IMR-90 (cell line): ENCODE data around the gene ACVRL1. TPM values are rescaled to one million over a fixed set of nuclear protein-coding genes. Genes with fewer than 3 reads are reported as not detected.

Experiments used
- ATAC-seq: fragments of 200-7000 bp; cut with Tn5 transposase; 2 replicates; pipeline ENCODE4 v1.9.1; 2020; ENCODE audit warnings: low read depth, mild to moderate bottlenecking, moderate library complexity
- BruUV-seq: library from RNA; stranded (reverse); fragments of 400-500 nt; replicated peaks from 2 replicates; lab custom pipeline; 2021; lab: Mats Ljungman, UMichigan
- CTCF ChIA-PET: fragments of 300-600 bp; formaldehyde crosslinking; extraction: SDS; loops from one replicate; lab custom pipeline; 2021; ENCODE audit warnings: antibody characterized with exemption; lab: Yijun Ruan, JAX
- POLR2A ChIA-PET: fragments of 300-600 bp; sonication (Branson Sonifier 250); formaldehyde crosslinking; loops from one replicate; lab custom pipeline; 2022; ENCODE audit warnings: antibody characterized with exemption; ENCODE audit not compliant: unreplicated experiment; lab: Charles Lee
- DNase-seq: peaks from one replicate; pipeline ENCODE4 v3.0.0; 2013
- H2AFZ ChIP-seq: replicated peaks from 2 replicates; pipeline ENCODE3; 2013; ENCODE audit warnings: low read length, mild to moderate bottlenecking; ENCODE audit not compliant: poor library complexity
- H2AK5ac ChIP-seq: 2 replicates; pipeline ENCODE4 v1.6.1; 2013; ENCODE audit warnings: low read depth, low read length, inconsistent platforms
- H2AK9ac ChIP-seq: replicated peaks from 2 replicates; pipeline ENCODE3; 2013; ENCODE audit warnings: mild to moderate bottlenecking, low read depth, low read length, moderate library complexity; ENCODE audit not compliant: poor library complexity
- H2BK120ac ChIP-seq: 2 replicates; pipeline ENCODE4 v1.6.1; 2013; ENCODE audit warnings: low read depth, low read length, inconsistent platforms
- H2BK15ac ChIP-seq: 3 replicates; pipeline ENCODE4 v1.6.1; 2013; ENCODE audit warnings: low read depth, low read length, inconsistent platforms
- H2BK20ac ChIP-seq: 2 replicates; pipeline ENCODE4 v1.6.1; 2013; ENCODE audit warnings: low read depth, mild to moderate bottlenecking, inconsistent platforms, low read length, moderate library complexity
- H2BK5ac ChIP-seq: 2 replicates; pipeline ENCODE4 v1.6.1; 2013; ENCODE audit warnings: mild to moderate bottlenecking, low read depth, low read length, inconsistent platforms; ENCODE audit not compliant: poor library complexity, severe bottlenecking
- H3K14ac ChIP-seq: replicated peaks from 2 replicates; pipeline ENCODE4 v1.6.1; 2013; ENCODE audit warnings: low read depth, low read length, inconsistent platforms
- H3K18ac ChIP-seq: 2 replicates; pipeline ENCODE4 v1.6.1; 2013; ENCODE audit warnings: low read depth, low read length, control low read depth
- H3K23ac ChIP-seq: 2 replicates; pipeline ENCODE4 v1.6.1; 2013; ENCODE audit warnings: low read depth, low read length, inconsistent platforms
- H3K27ac ChIP-seq: 2 replicates; pipeline ENCODE4 v1.5.1; 2013; ENCODE audit warnings: mild to moderate bottlenecking, control low read depth, low read length; ENCODE audit not compliant: insufficient read depth
- H3K27me3 ChIP-seq: 2 replicates; pipeline ENCODE4 v1.6.1; 2013; ENCODE audit warnings: low read length; ENCODE audit not compliant: control insufficient read depth, insufficient read depth
- H3K36me3 ChIP-seq: 2 replicates; pipeline ENCODE4 v1.6.1; 2013; ENCODE audit warnings: low read length, mixed read lengths; ENCODE audit not compliant: control insufficient read depth, insufficient read depth
- H3K4ac ChIP-seq: 2 replicates; pipeline ENCODE4 v1.6.1; 2013; ENCODE audit warnings: low read depth, low read length, inconsistent platforms
- H3K4me1 ChIP-seq: 2 replicates; pipeline ENCODE4 v1.6.1; 2013; ENCODE audit warnings: low read length, mixed read lengths; ENCODE audit not compliant: control insufficient read depth, insufficient read depth
- H3K4me2 ChIP-seq: 2 replicates; pipeline ENCODE4 v1.6.1; 2013; ENCODE audit warnings: low read depth, mild to moderate bottlenecking, control low read depth, low read length, moderate library complexity
- H3K4me3 ChIP-seq: 2 replicates; pipeline ENCODE4 v1.5.1; 2013; ENCODE audit warnings: low read depth, mild to moderate bottlenecking, control low read depth, low read length, moderate library complexity; ENCODE audit not compliant: insufficient read depth
- H3K56ac ChIP-seq: 2 replicates; pipeline ENCODE4 v1.6.1; 2013; ENCODE audit warnings: low read length, inconsistent platforms; ENCODE audit not compliant: insufficient read depth; ENCODE audit errors: extremely low read depth
- H3K79me1 ChIP-seq, 2 experiments: 2 replicates each; pipeline ENCODE4 v1.6.1; 2013; ENCODE audit warnings: low read length in 2 of 2, inconsistent platforms in 1 of 2, low read depth in 1 of 2
- H3K9ac ChIP-seq: 2 replicates; pipeline ENCODE4 v1.6.1; 2013; ENCODE audit warnings: low read depth, low read length, control low read depth
- H3K9me1 ChIP-seq: 2 replicates; pipeline ENCODE4 v1.6.1; 2013; ENCODE audit warnings: low read length, inconsistent platforms; ENCODE audit not compliant: insufficient read depth
- H3K9me3 ChIP-seq: 2 replicates; pipeline ENCODE4 v1.6.1; 2013; ENCODE audit warnings: low read length; ENCODE audit not compliant: control insufficient read depth, insufficient read depth
- H4K20me1 ChIP-seq: 2 replicates; pipeline ENCODE4 v1.6.1; 2013; ENCODE audit warnings: low read length, inconsistent platforms; ENCODE audit not compliant: insufficient read depth
- H4K5ac ChIP-seq: 2 replicates; pipeline ENCODE4 v1.6.1; 2013; ENCODE audit warnings: mild to moderate bottlenecking, low read depth, low read length, control low read depth
- H4K8ac ChIP-seq, 2 experiments: 2 replicates each; pipeline ENCODE4 v1.6.1; 2013; ENCODE audit warnings: low read depth in 2 of 2, low read length in 2 of 2, control low read depth in 1 of 2, inconsistent platforms in 1 of 2
- H4K91ac ChIP-seq: 2 replicates; pipeline ENCODE4 v1.6.1; 2013; ENCODE audit warnings: low read depth, low read length, inconsistent platforms; ENCODE audit not compliant: insufficient read depth
- BHLHE40 ChIP-seq: fragments of 150-350 bp; IDR thresholded peaks from 2 replicates; pipeline ENCODE4 v1.6.1; 2016; ENCODE audit warnings: mild to moderate bottlenecking, low read depth, low read length
- CEBPB ChIP-seq: IDR thresholded peaks from 2 replicates; pipeline ENCODE4 v1.6.1; 2012; ENCODE audit warnings: low read depth, low read length, improper control_type of control experiment
- CHD1 ChIP-seq: IDR thresholded peaks from 2 replicates; pipeline ENCODE4 v1.6.1; 2012; ENCODE audit warnings: low read depth, low read length, improper control_type of control experiment
- CTCF ChIP-seq: conservative IDR thresholded peaks from 2 replicates; pipeline ENCODE4 v1.5.1; 2012; ENCODE audit warnings: mild to moderate bottlenecking, low read depth, low read length, improper control_type of control experiment
- FOS ChIP-seq: fragments of 150-350 bp; IDR thresholded peaks from 2 replicates; pipeline ENCODE4 v1.6.1; 2016; ENCODE audit warnings: low read depth, low read length
- MAFK ChIP-seq: IDR thresholded peaks from 2 replicates; pipeline ENCODE4 v1.6.1; 2012; ENCODE audit warnings: low read depth, low read length, improper control_type of control experiment
- MAZ ChIP-seq: IDR thresholded peaks from 2 replicates; pipeline ENCODE4 v1.6.1; 2012; ENCODE audit warnings: low read depth, mild to moderate bottlenecking, low read length, improper control_type of control experiment, moderate library complexity, borderline replicate concordance
- MXI1 ChIP-seq: IDR thresholded peaks from 2 replicates; pipeline ENCODE4 v1.6.1; 2012; ENCODE audit warnings: low read depth, mild to moderate bottlenecking, low read length, moderate library complexity, borderline replicate concordance
- NFE2L2 ChIP-seq: fragments of 150-350 bp; IDR thresholded peaks from 2 replicates; pipeline ENCODE4 v1.6.1; 2016; ENCODE audit warnings: low read depth, mild to moderate bottlenecking, low read length
- POLR2A ChIP-seq: IDR thresholded peaks from 2 replicates; pipeline ENCODE4 v1.6.1; 2012; ENCODE audit warnings: mild to moderate bottlenecking, low read depth, low read length
- RAD21 ChIP-seq: IDR thresholded peaks from 2 replicates; pipeline ENCODE4 v1.6.1; 2012; ENCODE audit warnings: low read length, improper control_type of control experiment
- RCOR1 ChIP-seq: IDR thresholded peaks from 2 replicates; pipeline ENCODE4 v1.6.1; 2012; ENCODE audit warnings: mild to moderate bottlenecking, low read length, improper control_type of control experiment; ENCODE audit not compliant: insufficient replicate concordance
- USF2 ChIP-seq: fragments of 150-350 bp; IDR thresholded peaks from 2 replicates; pipeline ENCODE4 v1.6.1; 2017; ENCODE audit warnings: mild to moderate bottlenecking, antibody characterized with exemption, low read length, low read depth
- WGBS, 2 experiments: methylation state at CpG; one replicate each; pipeline versions ENCODE4 v1.1.5 to v1.1.7; 2013; ENCODE audit warnings: missing lambda C conversion rate in 2 of 2; ENCODE audit not compliant: insufficient read length in 1 of 2; ENCODE audit errors: extremely low coverage in 2 of 2; 5-methylcytosine and 5-hydroxymethylcytosine counted together
- dilution Hi-C: fragments of 300-500 bp; cut with HindIII; formaldehyde crosslinking; loops from one replicate; pipeline ENCODE4 v1.14.3; 2018; ENCODE audit warnings: low sequenced_read_pairs; ENCODE audit not compliant: unreplicated experiment
- in situ Hi-C: fragments of 300-500 bp; cut with MboI; formaldehyde crosslinking; loops from 3 replicates; pipeline ENCODE4 v1.14.3; 2019; ENCODE audit warnings: low sequenced_read_pairs, inconsistent platforms, mixed read lengths
- intact Hi-C: fragments of 100-400 bp; cut with micrococcal nuclease; formaldehyde crosslinking; loops from 2 replicates; pipeline ENCODE4 v1.10.0; 2022
- polyA plus RNA-seq, 3 experiments: library from polyadenylated mRNA; depleted of rRNA; stranded (reverse); fragments of >200 nt; gene quantifications; 2 replicates each; pipeline ENCODE4 v1.2.3, GENCODE V29; 2012; ENCODE audit warnings: low replicate concordance in 1 of 3
- total RNA-seq: library from RNA; depleted of rRNA; stranded (reverse); fragments of >200 nt; gene quantifications from 2 replicates; pipeline ENCODE4 v1.2.3, GENCODE V29; 2012

Gene ACVRL1
- total and polyA plus RNA-seq, 2 of the 4 experiments (the other 2 are of a cell fraction): 6.4 to 7.5 TPM

- H3K4me2 ChIP-seq: peak overlapping the region; percentile 75; the same call in 1 of the 2 replicates
- peak; percentile 12 for ATAC-seq
Observed at GRCh38 chr12:51971679-51972421, 64.5 kb downstream of the ACVRL1 start.

More at GRCh38 chr12:51971679-51972421, 64.5 kb downstream of the ACVRL1 start:
- H3K9me3 ChIP-seq: no peaks in the 10 kb centered on the region
- ChIA-PET CTCF (interaction anchor here (0.9 to 2.6 kb wide), 5 partner anchors 9 to 54 kb away, joined by 3 to 16 read pairs (median 5); no protein-coding TSS in a partner anchor), POLR2A (no interaction called here)
- peaks cover 15% of the 10 kb centered on the region for H4K20me1 ChIP-seq
- H3K14ac ChIP-seq: peak overlapping the region; percentile 97
- in situ Hi-C loops: no loop called here
- H4K5ac ChIP-seq: peak overlapping the region; percentile 69; the same call in 1 of the 2 replicates
- H3K23ac ChIP-seq: peak overlapping the region; percentile 93
- DNase-seq: no peak
- dilution Hi-C loops: loop anchor here (25.0 kb wide), 1 partner anchor 110 kb away; no protein-coding TSS in a partner anchor
- intact Hi-C loops: no loop called here
- WGBS, 2 experiments: no CpG with 5 or more reads among the region's 4 CpGs
- no peak overlapping the region for H2AK9ac ChIP-seq
- H3K9ac ChIP-seq: peak overlapping the region; percentile 36; the same call in 1 of the 2 replicates
- no peak for TF ChIP-seq USF2
- TF ChIP-seq BHLHE40: no peak
- no peak for TF ChIP-seq CTCF
- TF ChIP-seq MAZ: no peak
- TF ChIP-seq CHD1: no peak
- no peak for TF ChIP-seq CEBPB
- TF ChIP-seq MXI1: no peak
- no peak for TF ChIP-seq NFE2L2
- no peak for TF ChIP-seq RAD21
- no peak for TF ChIP-seq MAFK
- no peak for TF ChIP-seq FOS
- no peak for TF ChIP-seq RCOR1
- no peak for TF ChIP-seq POLR2A
- peaks cover 37% of the 10 kb centered on the region for H3K4me1 ChIP-seq
- no peak overlapping the region for H2AFZ ChIP-seq
- peak overlapping the region; percentile 83 for H2BK5ac ChIP-seq
- H2BK120ac ChIP-seq: peak overlapping the region; percentile 95
- H3K56ac ChIP-seq: peak overlapping the region; percentile 81
- H3K36me3 ChIP-seq: peaks cover 16% of the 10 kb centered on the region
- no peaks in the 10 kb centered on the region for H3K27me3 ChIP-seq
- peak overlapping the region; percentile 97; the same call in 1 of the 2 replicates for H3K4ac ChIP-seq
- peak overlapping the region; percentile 86 for H4K91ac ChIP-seq
- H3K27ac ChIP-seq: peak overlapping the region; percentile 46
- BruUV-seq: no TSS peak
- peaks cover 40% of the 10 kb centered on the region for H3K9me1 ChIP-seq
- H3K4me3 ChIP-seq: no peak overlapping the region
- H2BK15ac ChIP-seq: peak overlapping the region; percentile 96; the same call in 1 of the 3 replicates
- H2BK20ac ChIP-seq: peak overlapping the region; percentile 95
- H4K8ac ChIP-seq: peak overlapping the region; percentile 59 to 79
- H3K18ac ChIP-seq: peak overlapping the region; percentile 95
- H2AK5ac ChIP-seq: peak overlapping the region; percentile 88
- peaks cover 34 to 89% of the 10 kb centered on the region in 2 experiments for H3K79me1 ChIP-seq
